ENCODE measurements around the gene ETV6. TPM values are rescaled to one million over a fixed set of nuclear protein-coding genes. Genes with fewer than 3 reads are reported as not detected.

Gene ETV6
- total and polyA plus RNA-seq, 9 of the 15 experiments (the other 6 are each of a cell fraction or from before 2014, with no cell fraction given) = 0.81 to 12.7 (median 4.1) TPM

GRCh38 chr12:11638315-11638916, 11.1 kb upstream of the ETV6 start (continued):
- TF ChIP-seq AFF1 (IDR thresholded peaks at IDR 0.05; ENCODE audit: low read depth in 1 of 2, partially characterized antibody in 2 of 2) (no peak), ZNF79 (CRISPR knock-in tag; IDR thresholded peaks at IDR 0.05; ENCODE audit: low read depth) (no peak), GABPB1 (CRISPR knock-in tag; IDR thresholded peaks at IDR 0.05) (no peak), NFATC3 (IDR thresholded peaks at IDR 0.05) (no peak), ZNF696 (CRISPR knock-in tag; conservative IDR thresholded peaks at IDR 0.05) (no peak)

DNA sequence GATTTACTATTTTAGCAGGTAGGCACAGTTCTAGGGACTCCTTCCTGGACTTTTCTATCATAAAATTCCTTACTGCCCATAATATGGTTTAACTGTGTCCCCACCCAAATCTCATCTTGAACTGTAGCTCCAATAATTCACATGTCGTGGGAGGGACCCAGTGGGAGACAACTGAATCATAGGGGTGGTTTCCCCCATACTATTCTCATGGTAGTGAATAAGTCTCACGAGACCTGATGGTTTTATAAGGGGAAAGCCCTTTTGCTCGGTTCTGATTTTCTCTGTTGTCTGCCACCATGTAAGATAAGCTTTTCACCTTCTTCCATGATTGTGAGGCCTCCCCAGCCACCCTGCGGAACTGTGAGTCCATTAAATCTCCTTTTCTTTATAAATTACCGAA, 10.0 kb upstream of the ETV6 start:
- intact Hi-C loops (cut with micrococcal nuclease) = no loop called here
- POLR2A ChIA-PET = no interaction called here
- BruUV-seq (replicated peaks) = no TSS peak

More for the DNA sequence above, 10.0 kb upstream of the ETV6 start:
- Histone ChIP-seq H3K9me3 (replicated peaks; ENCODE audit: control insufficient read depth, insufficient read depth, low read depth, low read length) (0 out of 2 replicates have a peak, but pooled peaks cover 2% of the 10 kb centered on the region), H3K9me1 (ENCODE audit: control insufficient read depth, insufficient read depth, low read length) (no peaks in the 10 kb centered on the region), H3K9ac (ENCODE audit: insufficient read depth in 1 of 2, low read depth in 2 of 2, low read length in 2 of 2) (no peak overlapping the region), H2AFZ (ENCODE audit: low read depth, low read length) (no peak overlapping the region), H3K27me3 (ENCODE audit: control insufficient read depth in 2 of 2, insufficient read depth in 2 of 2, low read length in 2 of 2) (no peaks in the 10 kb centered on the region), H3K4me2 (ENCODE audit: insufficient read depth, low read length) (no peak overlapping the region), H3K4me1 (replicated peaks in 1 of 2; ENCODE audit: control insufficient read depth in 2 of 2, insufficient read depth in 2 of 2, low read length in 2 of 2) (no peaks in the 10 kb centered on the region), H3K27ac (ENCODE audit: extremely low read depth, low read depth, low read length) (no peak overlapping the region), H4K20me1 (replicated peaks; ENCODE audit: control insufficient read depth, insufficient read depth, low read length) (no peaks in the 10 kb centered on the region), H3K79me2 (ENCODE audit: control insufficient read depth, insufficient read depth, low read length) (no peaks in the 10 kb centered on the region), H3K4me3 (no peak overlapping the region), H3K36me3 (ENCODE audit: control insufficient read depth, insufficient read depth, low read length) (no peaks in the 10 kb centered on the region)
- in situ Hi-C loops (cut with MboI) = no loop called here
- ATAC-seq = no peak
- TF ChIP-seq POLR2AphosphoS2 (IDR thresholded peaks at IDR 0.05; ENCODE audit: low read length) = no peak
- no peak for TF ChIP-seq CHD4 (IDR thresholded peaks at IDR 0.05; ENCODE audit: insufficient read depth, insufficient replicate concordance, low read depth, low read length, poor library complexity, severe bottlenecking)
- TF ChIP-seq MAZ (CRISPR knock-in tag; conservative IDR thresholded peaks at IDR 0.05 in 1 of 2, IDR thresholded peaks at IDR 0.05 in 1 of 2) = no peak
- no peak for TF ChIP-seq ZNF347 (CRISPR knock-in tag; IDR thresholded peaks at IDR 0.05; ENCODE audit: low read depth)
- TF ChIP-seq SUPT5H (IDR thresholded peaks at IDR 0.05) = no peak
- TF ChIP-seq CBX8 (IDR thresholded peaks at IDR 0.05; ENCODE audit: borderline replicate concordance, extremely low read depth, low read depth, low read length, poor library complexity, severe bottlenecking) = no peak
- no peak for TF ChIP-seq NR2C1 (IDR thresholded peaks at IDR 0.05)
- no peak for TF ChIP-seq NR2C1 (tag; IDR thresholded peaks at IDR 0.05)
- TF ChIP-seq ARID1B (IDR thresholded peaks at IDR 0.05) = no peak
- TF ChIP-seq POLR2H (tag; IDR thresholded peaks at IDR 0.05; ENCODE audit: low read depth) = no peak
- WGBS (ENCODE audit: insufficient coverage, low coverage, missing lambda C conversion rate) = 27% methylated on average over 5 of the region's 5 CpGs
- no peak for DNase-seq (ENCODE audit: extremely low read depth in 1 of 4, low spot score in 3 of 4)
- CTCF ChIA-PET (ENCODE audit: low intra/inter-chr PET ratio) = no interaction called here
- no peak for FAIRE-seq
